ENCODE data around the gene APEH. TPM values are rescaled to one million over a fixed set of nuclear protein-coding genes. Genes with fewer than 3 reads are reported as not detected.

APEH gene
- total RNA-seq, 1 experiment from 2014 or later: 273 TPM

DNA sequence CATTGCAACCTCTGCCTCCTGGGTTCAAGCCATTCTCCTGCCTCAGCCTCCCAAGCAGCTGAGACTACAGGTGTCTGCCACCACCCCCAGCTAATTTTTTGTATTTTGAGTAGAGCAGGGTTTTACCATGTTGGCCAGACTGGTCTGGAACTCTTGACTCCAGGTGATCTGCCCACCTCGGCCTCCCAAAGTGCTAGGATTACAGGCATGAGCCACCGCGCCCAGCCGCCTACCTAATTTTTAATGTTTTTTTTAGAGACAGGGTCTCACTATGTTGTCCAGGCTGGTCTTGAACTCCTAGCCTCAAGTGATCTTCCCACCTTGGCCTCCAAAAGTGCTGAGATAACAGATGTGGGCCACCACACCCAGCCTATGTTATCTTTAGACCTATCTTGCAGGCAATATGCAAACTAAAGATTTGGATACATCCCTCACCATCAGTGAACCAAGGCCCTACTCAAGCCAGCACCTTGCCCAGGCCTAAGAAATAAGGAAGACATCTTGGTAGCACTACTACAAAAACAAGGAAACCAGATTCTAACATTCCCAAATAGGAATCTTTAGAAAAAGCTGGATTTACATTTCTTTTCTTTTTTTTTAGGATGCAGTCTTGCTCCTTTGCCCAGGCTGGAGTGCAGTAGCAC lies 55.9 kb downstream of the APEH start:
- Mint-ChIP-seq H3K9me3 (no peaks in the 10 kb centered on the region), H3K36me3 (peaks cover 38% of the 10 kb centered on the region), H3K4me1 (no peaks in the 10 kb centered on the region), H3K27ac (no peak overlapping the region), H3K27me3 (ENCODE audit: low read depth) (no peaks in the 10 kb centered on the region), H3K4me3 (no peak overlapping the region)
- ChIA-PET CTCF (interaction anchor here (1.1 kb wide), 1 partner anchor 29 kb away, joined by 4 read pairs; no protein-coding TSS in a partner anchor), POLR2A (no interaction called here)
- DNase-seq (ENCODE audit: low spot score): no peak
- no peak for TF ChIP-seq ATF1 (CRISPR knock-in tag; IDR thresholded peaks at IDR 0.05)
- no peak for TF ChIP-seq FOXK1 (CRISPR knock-in tag; IDR thresholded peaks at IDR 0.05)
- ATAC-seq: no peak

DNA sequence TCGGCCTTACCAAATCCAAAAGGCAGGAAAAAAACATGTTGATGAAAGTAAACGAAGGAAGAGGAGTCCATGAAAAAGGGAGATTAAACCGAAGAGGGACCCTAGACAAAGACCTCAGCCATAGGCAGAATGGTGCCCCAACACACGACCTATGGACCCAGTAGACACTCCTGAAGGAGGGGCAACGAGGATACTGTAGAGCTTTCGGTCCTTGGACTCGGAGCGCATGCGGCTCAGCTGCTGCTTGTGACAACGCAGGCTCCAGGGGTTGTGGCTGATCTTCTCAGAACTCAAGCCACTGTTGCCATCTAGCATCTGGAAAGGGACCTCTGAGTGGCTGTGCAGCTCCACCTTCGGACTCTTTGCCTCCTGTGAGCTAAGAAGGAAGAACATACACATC lies 58.4 kb downstream of the APEH start:
- ChIA-PET POLR2A (no interaction called here), CTCF (interaction anchor here (1.4 kb wide), 1 partner anchor 31 kb away, joined by 5 read pairs; no protein-coding TSS in a partner anchor)
- no peak for ATAC-seq
- Mint-ChIP-seq H3K4me1 (no peaks in the 10 kb centered on the region), H3K27ac (no peak overlapping the region), H3K27me3 (ENCODE audit: low read depth) (no peaks in the 10 kb centered on the region), H3K36me3 (peaks cover 50% of the 10 kb centered on the region), H3K4me3 (no peak overlapping the region), H3K9me3 (peaks cover 5% of the 10 kb centered on the region; the same call in 1 of the 2 replicates)
- DNase-seq (ENCODE audit: low spot score): no peak
- TF ChIP-seq, protein P1, sequence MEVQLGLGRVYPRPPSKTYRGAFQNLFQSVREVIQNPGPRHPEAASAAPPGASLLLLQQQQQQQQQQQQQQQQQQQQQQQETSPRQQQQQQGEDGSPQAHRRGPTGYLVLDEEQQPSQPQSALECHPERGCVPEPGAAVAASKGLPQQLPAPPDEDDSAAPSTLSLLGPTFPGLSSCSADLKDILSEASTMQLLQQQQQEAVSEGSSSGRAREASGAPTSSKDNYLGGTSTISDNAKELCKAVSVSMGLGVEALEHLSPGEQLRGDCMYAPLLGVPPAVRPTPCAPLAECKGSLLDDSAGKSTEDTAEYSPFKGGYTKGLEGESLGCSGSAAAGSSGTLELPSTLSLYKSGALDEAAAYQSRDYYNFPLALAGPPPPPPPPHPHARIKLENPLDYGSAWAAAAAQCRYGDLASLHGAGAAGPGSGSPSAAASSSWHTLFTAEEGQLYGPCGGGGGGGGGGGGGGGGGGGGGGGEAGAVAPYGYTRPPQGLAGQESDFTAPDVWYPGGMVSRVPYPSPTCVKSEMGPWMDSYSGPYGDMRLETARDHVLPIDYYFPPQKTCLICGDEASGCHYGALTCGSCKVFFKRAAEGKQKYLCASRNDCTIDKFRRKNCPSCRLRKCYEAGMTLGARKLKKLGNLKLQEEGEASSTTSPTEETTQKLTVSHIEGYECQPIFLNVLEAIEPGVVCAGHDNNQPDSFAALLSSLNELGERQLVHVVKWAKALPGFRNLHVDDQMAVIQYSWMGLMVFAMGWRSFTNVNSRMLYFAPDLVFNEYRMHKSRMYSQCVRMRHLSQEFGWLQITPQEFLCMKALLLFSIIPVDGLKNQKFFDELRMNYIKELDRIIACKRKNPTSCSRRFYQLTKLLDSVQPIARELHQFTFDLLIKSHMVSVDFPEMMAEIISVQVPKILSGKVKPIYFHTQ (CRISPR knock-in tag; IDR thresholded peaks at IDR 0.05): no peak
- no peak for TF ChIP-seq SOX15 (CRISPR knock-in tag; IDR thresholded peaks at IDR 0.05)
- no peak for TF ChIP-seq STAT6 (CRISPR knock-in tag; conservative IDR thresholded peaks at IDR 0.05; ENCODE audit: low read depth)
- TF ChIP-seq ESRRA (CRISPR knock-in tag; IDR thresholded peaks at IDR 0.05; ENCODE audit: borderline replicate concordance): no peak
- TF ChIP-seq ZMAT4 (CRISPR knock-in tag; IDR thresholded peaks at IDR 0.05): no peak

GRCh38 chr3:49733551-49733950 lies 59.4 kb downstream of the APEH start:
- ChIA-PET POLR2A (no interaction called here), CTCF (interaction anchor here (0.6 kb wide), 2 partner anchors 9 to 32 kb away, joined by 3 to 4 read pairs; no protein-coding TSS in a partner anchor)
- no peaks in the 10 kb centered on the region for H3K27me3 Mint-ChIP-seq (ENCODE audit: low read depth)
- ATAC-seq: no peak
- H3K4me3 Mint-ChIP-seq: no peak overlapping the region
- no peak for DNase-seq (ENCODE audit: low spot score)
- H3K36me3 Mint-ChIP-seq: peaks cover 54% of the 10 kb centered on the region
- H3K27ac Mint-ChIP-seq: no peak overlapping the region
- peaks cover 7% of the 10 kb centered on the region; the same call in 1 of the 2 replicates for H3K9me3 Mint-ChIP-seq
- H3K4me1 Mint-ChIP-seq: no peaks in the 10 kb centered on the region
- no peak for TF ChIP-seq ZNF416 (CRISPR knock-in tag; IDR thresholded peaks at IDR 0.05)
- no peak for TF ChIP-seq FOXP4 (CRISPR knock-in tag; IDR thresholded peaks at IDR 0.05)
- TF ChIP-seq OVOL2 (CRISPR knock-in tag; IDR thresholded peaks at IDR 0.05; ENCODE audit: borderline replicate concordance): no peak
- TF ChIP-seq NFATC4 (CRISPR knock-in tag; IDR thresholded peaks at IDR 0.05): no peak
- TF ChIP-seq GRHL2 (CRISPR knock-in tag; IDR thresholded peaks at IDR 0.05; ENCODE audit: insufficient replicate concordance, severe bottlenecking): no peak
- TF ChIP-seq USF2 (CRISPR knock-in tag; IDR thresholded peaks at IDR 0.05): no peak
- TF ChIP-seq ATF2 (CRISPR knock-in tag; IDR thresholded peaks at IDR 0.05; ENCODE audit: borderline replicate concordance, low read depth): no peak
- no peak for TF ChIP-seq AFF4 (CRISPR knock-in tag; IDR thresholded peaks at IDR 0.05; ENCODE audit: borderline replicate concordance)
- TF ChIP-seq SOX15 (CRISPR knock-in tag; IDR thresholded peaks at IDR 0.05): no peak
